ACC112 (cell line): ENCODE data around the gene EZR.

Experiments
- H2AFZ ChIP-seq: fragments of 200-600 bp; sonication (generic); one replicate; pipeline ENCODE4 v1.6.0; 2017; ENCODE audit warnings: antibody characterized with exemption, low read length; ENCODE audit not compliant: unreplicated experiment
- H3K27ac ChIP-seq: fragments of 200-600 bp; sonication (generic); 2 replicates; pipeline ENCODE4 v1.5.1; 2014; ENCODE audit warnings: low read depth, mild to moderate bottlenecking, antibody characterized with exemption, low read length, moderate library complexity
- H3K27me3 ChIP-seq: fragments of 200-600 bp; sonication (generic); 2 replicates; pipeline ENCODE4 v1.6.1; 2014; ENCODE audit warnings: mild to moderate bottlenecking, antibody characterized with exemption, low read length, moderate library complexity, mixed read lengths; ENCODE audit not compliant: insufficient read depth
- H3K36me3 ChIP-seq: fragments of 200-600 bp; sonication (generic); 2 replicates; pipeline ENCODE4 v1.6.1; 2016; ENCODE audit warnings: mild to moderate bottlenecking, antibody characterized with exemption, low read length, moderate library complexity, mixed read lengths; ENCODE audit not compliant: insufficient read depth
- H3K4me1 ChIP-seq: fragments of 200-600 bp; sonication (generic); one replicate; pipeline ENCODE4 v1.6.1; 2016; ENCODE audit warnings: low read length, mixed read lengths; ENCODE audit not compliant: insufficient read depth, unreplicated experiment, control insufficient read depth
- H3K4me3 ChIP-seq: fragments of 200-600 bp; sonication (generic); 2 replicates; pipeline ENCODE4 v1.5.1; 2014; ENCODE audit warnings: mild to moderate bottlenecking, low read depth, low read length
- H3K79me2 ChIP-seq: fragments of 200-600 bp; sonication (generic); one replicate; pipeline ENCODE4 v1.6.0; 2016; ENCODE audit warnings: low read length; ENCODE audit not compliant: control insufficient read depth, unreplicated experiment, insufficient read depth

The EZR gene

GRCh38 chr6:158783167-158783450, 36.1 kb downstream of the EZR start:
- H3K27ac ChIP-seq: no peak overlapping the region
- H3K27me3 ChIP-seq: no peaks in the 10 kb centered on the region
- no peak overlapping the region for H2AFZ ChIP-seq
- peaks cover 44% of the 10 kb centered on the region for H3K36me3 ChIP-seq
- H3K4me3 ChIP-seq: no peak overlapping the region
- H3K79me2 ChIP-seq: no peaks in the 10 kb centered on the region
- H3K4me1 ChIP-seq: peaks cover 13% of the 10 kb centered on the region

- Histone ChIP-seq H3K79me2 (no peaks in the 10 kb centered on the region), H3K27ac (no peak overlapping the region), H3K4me3 (no peak overlapping the region), H2AFZ (no peak overlapping the region), H3K36me3 (peaks cover 44% of the 10 kb centered on the region), H3K27me3 (no peaks in the 10 kb centered on the region), H3K4me1 (peaks cover 13% of the 10 kb centered on the region)
Observed at GRCh38 chr6:158782432-158783166, 36.6 kb downstream of the EZR start.

DNA sequence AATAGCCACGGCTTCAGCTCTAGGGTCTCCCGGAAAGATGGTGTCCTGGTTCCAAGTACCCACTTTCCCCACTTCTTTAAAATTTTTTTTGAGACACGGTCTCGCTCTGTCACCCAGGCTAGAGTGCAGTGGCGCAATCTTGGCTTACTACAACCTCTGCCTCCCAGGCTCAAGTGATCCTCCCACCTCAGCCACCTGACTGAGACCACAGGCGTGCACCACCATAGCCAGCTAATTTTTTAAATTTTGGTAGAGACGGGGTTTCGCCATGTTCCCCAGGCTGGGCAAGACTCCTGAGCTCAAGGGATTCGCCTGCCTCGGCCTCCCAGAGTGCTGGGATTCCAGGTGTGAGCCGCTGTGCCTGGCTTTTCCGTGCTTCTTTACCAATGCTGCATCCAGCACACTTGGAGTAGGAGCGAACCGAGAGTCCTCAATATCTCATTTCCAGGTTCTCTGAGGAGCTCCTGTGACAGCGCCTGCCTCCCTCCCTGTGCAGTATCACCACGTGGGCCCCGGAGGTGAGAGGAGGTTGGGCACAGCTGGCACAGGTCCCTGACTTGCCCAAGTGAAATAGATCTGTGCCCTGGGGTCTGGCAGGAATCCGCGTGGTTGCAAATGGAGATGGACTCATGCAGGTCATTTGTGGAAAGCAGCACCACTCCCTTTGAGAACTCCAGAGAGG, 37.3 kb downstream of the EZR start:
- Histone ChIP-seq H3K27ac (no peak overlapping the region), H3K36me3 (peaks cover 41% of the 10 kb centered on the region), H3K79me2 (no peaks in the 10 kb centered on the region), H2AFZ (no peak overlapping the region), H3K4me1 (peaks cover 13% of the 10 kb centered on the region), H3K4me3 (no peak overlapping the region), H3K27me3 (no peaks in the 10 kb centered on the region)

- no peak overlapping the region for H3K27ac ChIP-seq
- peaks cover 36% of the 10 kb centered on the region for H3K36me3 ChIP-seq
- H3K27me3 ChIP-seq: no peaks in the 10 kb centered on the region
- no peaks in the 10 kb centered on the region for H3K79me2 ChIP-seq
- H3K4me3 ChIP-seq: no peak overlapping the region
- peaks cover 13% of the 10 kb centered on the region for H3K4me1 ChIP-seq
- H2AFZ ChIP-seq: no peak overlapping the region
Observed at GRCh38 chr6:158780988-158781691, 38.0 kb downstream of the EZR start.

- peaks cover 33% of the 10 kb centered on the region for H3K36me3 ChIP-seq
- H3K4me3 ChIP-seq: no peak overlapping the region
- no peaks in the 10 kb centered on the region for H3K79me2 ChIP-seq
- H3K27me3 ChIP-seq: no peaks in the 10 kb centered on the region
- H3K4me1 ChIP-seq: peaks cover 11% of the 10 kb centered on the region
- no peak overlapping the region for H3K27ac ChIP-seq
- no peak overlapping the region for H2AFZ ChIP-seq
Observed at GRCh38 chr6:158780246-158780884, 38.8 kb downstream of the EZR start.

DNA sequence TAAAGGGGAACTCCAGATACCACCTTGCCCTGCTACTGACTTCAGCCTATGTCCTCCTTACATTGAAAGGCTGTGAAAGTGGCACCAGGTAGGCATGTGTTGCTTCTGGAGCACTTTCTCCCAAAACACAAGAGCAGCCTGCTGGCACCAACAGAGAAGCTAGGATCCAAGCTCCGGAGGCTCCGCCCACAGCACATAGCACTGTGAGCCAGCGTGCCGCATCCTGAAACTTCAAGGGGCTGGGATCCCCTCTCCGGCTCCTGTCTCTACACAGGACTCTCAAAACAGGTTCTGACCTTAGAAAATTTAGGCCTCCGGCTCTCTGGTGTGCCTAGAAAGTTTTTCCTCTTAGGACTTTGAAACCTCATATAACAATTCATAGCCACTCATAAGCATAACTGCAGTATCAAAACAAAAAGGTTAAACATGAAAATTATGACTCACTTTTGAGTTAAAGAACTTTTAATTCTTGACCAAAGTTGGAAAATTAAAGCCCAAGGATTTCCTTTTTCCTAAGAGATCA, 41.1 kb downstream of the EZR start:
- Histone ChIP-seq H3K79me2 (no peaks in the 10 kb centered on the region), H3K36me3 (peaks cover 23% of the 10 kb centered on the region)

GRCh38 chr6:158777510-158777909, 41.7 kb downstream of the EZR start:
- no peaks in the 10 kb centered on the region for H3K79me2 ChIP-seq
- no peak overlapping the region for H2AFZ ChIP-seq
- peaks cover 17% of the 10 kb centered on the region for H3K36me3 ChIP-seq
- H3K27me3 ChIP-seq: no peaks in the 10 kb centered on the region
- no peak overlapping the region for H3K4me3 ChIP-seq
- H3K4me1 ChIP-seq: no peaks in the 10 kb centered on the region
- no peak overlapping the region for H3K27ac ChIP-seq

More for the DNA sequence above, 41.1 kb downstream of the EZR start:
- Histone ChIP-seq H3K27me3 (no peaks in the 10 kb centered on the region), H3K4me3 (no peak overlapping the region), H3K27ac (no peak overlapping the region), H2AFZ (no peak overlapping the region), H3K4me1 (no peaks in the 10 kb centered on the region)

- Histone ChIP-seq H3K27me3 (no peaks in the 10 kb centered on the region), H3K27ac (no peak overlapping the region), H3K4me3 (no peak overlapping the region), H3K79me2 (no peaks in the 10 kb centered on the region), H2AFZ (no peak overlapping the region), H3K4me1 (no peaks in the 10 kb centered on the region), H3K36me3 (peaks cover 13% of the 10 kb centered on the region)
Observed at GRCh38 chr6:158776737-158777136, 42.4 kb downstream of the EZR start.

GRCh38 chr6:158775832-158776231, 43.3 kb downstream of the EZR start:
- Histone ChIP-seq H3K27me3 (no peaks in the 10 kb centered on the region), H3K4me3 (no peak overlapping the region), H3K4me1 (no peaks in the 10 kb centered on the region), H3K36me3 (peaks cover 9% of the 10 kb centered on the region), H2AFZ (no peak overlapping the region), H3K79me2 (no peaks in the 10 kb centered on the region), H3K27ac (no peak overlapping the region)

DNA sequence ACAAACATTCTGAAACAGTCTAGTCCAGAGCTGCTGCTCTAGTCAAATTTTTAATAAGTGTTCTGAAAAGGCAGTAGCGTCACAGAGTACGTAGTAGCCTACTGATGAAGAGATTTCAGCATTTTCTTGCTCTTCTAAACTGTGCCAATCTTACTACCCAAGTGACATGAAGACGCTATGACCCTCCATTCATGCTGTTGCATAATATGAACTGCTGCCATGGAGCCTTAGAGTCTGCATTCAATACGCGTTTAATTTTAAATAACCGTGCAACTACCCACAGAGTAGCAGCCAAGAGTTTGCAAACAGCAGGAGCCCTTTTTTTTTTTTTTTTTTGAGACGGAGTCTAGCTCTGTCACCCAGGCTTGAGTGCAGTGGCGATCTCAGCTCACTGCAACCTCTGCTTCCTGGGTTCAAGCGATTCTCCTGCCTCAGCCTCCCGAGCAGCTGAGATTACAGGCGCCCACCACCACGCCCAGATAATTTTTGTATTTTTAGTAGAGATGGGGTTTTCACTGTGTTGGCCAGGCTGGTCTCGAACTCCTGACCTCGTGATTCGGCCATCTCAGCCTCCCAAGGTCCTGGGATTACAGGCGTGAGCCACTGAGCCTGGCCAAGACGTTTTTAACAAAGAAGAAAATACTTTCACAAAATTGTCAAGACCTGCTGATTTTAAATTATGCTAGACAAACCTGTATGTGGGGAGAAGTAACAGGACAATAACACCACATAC, 44.3 kb downstream of the EZR start:
- no peak overlapping the region for H3K27ac ChIP-seq
- no peak overlapping the region for H2AFZ ChIP-seq
- H3K36me3 ChIP-seq: peaks cover 14% of the 10 kb centered on the region; the same call in 1 of the 2 replicates
- no peak overlapping the region for H3K4me3 ChIP-seq
- no peaks in the 10 kb centered on the region for H3K27me3 ChIP-seq
- H3K79me2 ChIP-seq: no peaks in the 10 kb centered on the region
- no peaks in the 10 kb centered on the region for H3K4me1 ChIP-seq
